ENCODE data around the gene CHL1. TPM values are rescaled to one million over a fixed set of nuclear protein-coding genes. Genes with fewer than 3 reads are reported as not detected.
A peak's percentile ranks its signal among the peaks of the same experiment; 100 is the strongest.

The CHL1 gene
- total RNA-seq, 4 donors from 2014 or later: 28.2 to 49.2 (median 35.8) TPM

DNA sequence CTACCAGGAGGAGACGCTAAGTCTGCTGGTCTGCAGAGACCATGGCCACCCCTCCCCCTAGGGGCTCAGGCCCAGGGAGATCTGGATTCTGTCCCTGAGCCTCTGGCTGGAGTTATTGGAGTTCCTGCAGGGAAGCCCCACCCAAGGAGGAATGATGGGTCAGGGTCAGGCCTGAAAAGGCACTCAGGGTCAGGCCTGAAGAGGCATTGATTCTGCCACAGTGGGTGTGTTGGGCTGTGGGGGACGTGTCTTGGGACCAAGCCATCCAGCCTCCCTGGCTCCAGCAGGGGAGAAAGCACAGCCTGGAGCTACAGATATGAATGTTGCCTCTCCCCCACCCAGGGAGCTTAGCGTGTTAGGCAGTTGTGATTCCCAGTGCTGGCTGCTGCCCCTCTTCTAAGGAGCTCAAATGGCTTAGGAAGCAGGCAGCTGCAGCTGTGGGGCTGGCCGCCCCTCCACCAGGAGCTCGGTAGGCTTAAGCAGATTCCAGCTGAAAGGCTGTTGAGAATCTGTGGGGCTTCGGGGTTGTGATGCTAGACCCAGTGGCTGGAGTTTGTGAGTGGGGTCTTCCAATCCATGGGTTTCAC, 176.7 kb downstream of the CHL1 start:
- no peaks in the 10 kb centered on the region for H3K4me1 ChIP-seq
- TF ChIP-seq POLR2A (IDR thresholded peaks at IDR 0.05): no peak
- TF ChIP-seq EP300 (IDR thresholded peaks at IDR 0.05): no peak
- TF ChIP-seq, protein P1, sequence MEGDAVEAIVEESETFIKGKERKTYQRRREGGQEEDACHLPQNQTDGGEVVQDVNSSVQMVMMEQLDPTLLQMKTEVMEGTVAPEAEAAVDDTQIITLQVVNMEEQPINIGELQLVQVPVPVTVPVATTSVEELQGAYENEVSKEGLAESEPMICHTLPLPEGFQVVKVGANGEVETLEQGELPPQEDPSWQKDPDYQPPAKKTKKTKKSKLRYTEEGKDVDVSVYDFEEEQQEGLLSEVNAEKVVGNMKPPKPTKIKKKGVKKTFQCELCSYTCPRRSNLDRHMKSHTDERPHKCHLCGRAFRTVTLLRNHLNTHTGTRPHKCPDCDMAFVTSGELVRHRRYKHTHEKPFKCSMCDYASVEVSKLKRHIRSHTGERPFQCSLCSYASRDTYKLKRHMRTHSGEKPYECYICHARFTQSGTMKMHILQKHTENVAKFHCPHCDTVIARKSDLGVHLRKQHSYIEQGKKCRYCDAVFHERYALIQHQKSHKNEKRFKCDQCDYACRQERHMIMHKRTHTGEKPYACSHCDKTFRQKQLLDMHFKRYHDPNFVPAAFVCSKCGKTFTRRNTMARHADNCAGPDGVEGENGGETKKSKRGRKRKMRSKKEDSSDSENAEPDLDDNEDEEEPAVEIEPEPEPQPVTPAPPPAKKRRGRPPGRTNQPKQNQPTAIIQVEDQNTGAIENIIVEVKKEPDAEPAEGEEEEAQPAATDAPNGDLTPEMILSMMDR (IDR thresholded peaks at IDR 0.05): no peak
- no peak for TF ChIP-seq POLR2AphosphoS5 (IDR thresholded peaks at IDR 0.05)
- ATAC-seq: no peak
- H3K9me3 ChIP-seq: peaks cover 0 to 6% (median 0%) of the 10 kb centered on the region in 3 donors
- H3K27me3 ChIP-seq: peaks cover 12% of the 10 kb centered on the region
- no peak overlapping the region for H3K27ac ChIP-seq
- no peaks in the 10 kb centered on the region for H3K36me3 ChIP-seq
- no peak overlapping the region for H3K4me3 ChIP-seq
- no CpG with 5 or more reads among the region's 6 CpGs for WGBS, 2 donors (ENCODE audit: low coverage in 1 of 2)

DNA sequence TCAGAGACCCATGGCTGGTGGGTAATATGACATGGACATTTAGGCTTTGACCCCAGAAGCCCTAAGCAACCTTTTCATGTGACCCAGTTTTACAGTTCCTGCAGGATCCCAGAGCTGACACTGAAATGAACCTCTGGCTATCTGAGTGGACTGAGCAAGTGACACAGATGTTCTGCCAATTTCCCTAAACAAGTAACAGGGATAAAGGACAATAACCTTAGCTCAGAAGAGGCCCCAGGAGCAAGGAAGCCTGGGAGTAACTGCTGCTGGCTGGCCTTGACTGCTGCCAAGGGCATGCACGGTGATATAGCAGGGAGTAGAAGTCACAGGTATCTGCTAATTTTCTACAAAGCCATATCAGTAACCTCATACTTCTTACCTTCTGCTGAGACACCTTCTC, 177.9 kb downstream of the CHL1 start:
- peaks cover 19% of the 10 kb centered on the region for H3K27me3 ChIP-seq
- no peaks in the 10 kb centered on the region for H3K4me1 ChIP-seq
- TF ChIP-seq POLR2A (IDR thresholded peaks at IDR 0.05): no peak
- no peaks in the 10 kb centered on the region for H3K36me3 ChIP-seq
- ATAC-seq: no peak
- 75% methylated on average over 1 of the region's 1 CpG; no CpG with 5 or more reads in 1 of the 2 donors for WGBS, 2 donors (ENCODE audit: low coverage in 1 of 2)
- H3K4me3 ChIP-seq: no peak overlapping the region
- no peak overlapping the region for H3K27ac ChIP-seq
- H3K9me3 ChIP-seq: no peaks in the 10 kb centered on the region

DNA sequence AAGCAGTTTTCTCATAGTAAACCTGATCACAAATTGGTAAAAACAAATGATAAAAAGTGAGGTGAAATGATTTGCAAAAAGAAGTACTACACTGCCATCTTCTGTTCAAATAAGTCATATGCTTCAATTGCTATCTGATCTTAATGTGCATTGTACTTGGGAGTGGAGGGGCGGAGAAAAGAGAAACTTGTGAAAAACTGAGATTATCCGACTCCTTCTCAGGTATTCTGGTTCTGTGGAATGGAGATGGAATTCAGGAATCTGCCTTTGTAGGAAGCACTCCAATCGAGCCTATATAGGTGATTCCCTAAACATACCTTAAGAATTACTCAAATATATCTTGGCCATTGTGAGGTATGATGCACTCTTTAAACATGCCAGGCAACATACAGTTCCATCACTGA, 180.6 kb downstream of the CHL1 start:
- Histone ChIP-seq H3K4me1 (no peaks in the 10 kb centered on the region), H3K36me3 (no peaks in the 10 kb centered on the region), H3K9me3 (no peaks in the 10 kb centered on the region), H3K27ac (no peak overlapping the region), H3K4me3 (no peak overlapping the region), H3K27me3 (peaks cover 19% of the 10 kb centered on the region)
- ATAC-seq: no peak
- no peak for TF ChIP-seq POLR2AphosphoS5 (IDR thresholded peaks at IDR 0.05)
- no peak for TF ChIP-seq EP300 (IDR thresholded peaks at IDR 0.05)
- TF ChIP-seq, protein P1 (IDR thresholded peaks at IDR 0.05): peak in 3 of 4 experiments; percentile 26 to 32 (median 31)
- WGBS, 2 donors (ENCODE audit: low coverage in 1 of 2): 7 to 22% methylated on average over 3 of the region's 3 CpGs

DNA sequence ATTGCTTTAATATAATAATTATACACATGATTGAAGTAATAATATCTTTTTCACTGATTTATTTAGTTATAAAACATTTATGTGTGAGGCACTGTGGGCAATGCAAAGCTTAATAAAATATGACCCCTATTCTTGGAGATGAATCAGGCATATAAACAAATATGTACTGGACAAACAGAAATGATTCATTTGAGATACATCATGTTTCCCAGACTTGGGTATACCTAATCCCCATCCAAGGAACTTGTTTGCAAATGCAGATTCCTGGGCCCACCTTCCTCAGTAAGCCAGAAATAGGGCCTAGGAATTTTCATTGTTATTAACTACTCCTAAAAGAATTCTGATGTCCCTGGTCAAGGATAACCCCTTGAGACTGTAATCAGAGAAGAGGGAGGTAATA, 184.2 kb downstream of the CHL1 start:
- Histone ChIP-seq H3K4me1 (no peaks in the 10 kb centered on the region), H3K9me3 (no peaks in the 10 kb centered on the region), H3K27me3 (peaks cover 10% of the 10 kb centered on the region), H3K4me3 (no peak overlapping the region), H3K27ac (no peak overlapping the region), H3K36me3 (no peaks in the 10 kb centered on the region)
- ATAC-seq: no peak
- TF ChIP-seq POLR2AphosphoS5 (IDR thresholded peaks at IDR 0.05) (no peak), EP300 (IDR thresholded peaks at IDR 0.05) (no peak), POLR2A (IDR thresholded peaks at IDR 0.05) (no peak)
- TF ChIP-seq, protein P1 (IDR thresholded peaks at IDR 0.05): no peak

DNA sequence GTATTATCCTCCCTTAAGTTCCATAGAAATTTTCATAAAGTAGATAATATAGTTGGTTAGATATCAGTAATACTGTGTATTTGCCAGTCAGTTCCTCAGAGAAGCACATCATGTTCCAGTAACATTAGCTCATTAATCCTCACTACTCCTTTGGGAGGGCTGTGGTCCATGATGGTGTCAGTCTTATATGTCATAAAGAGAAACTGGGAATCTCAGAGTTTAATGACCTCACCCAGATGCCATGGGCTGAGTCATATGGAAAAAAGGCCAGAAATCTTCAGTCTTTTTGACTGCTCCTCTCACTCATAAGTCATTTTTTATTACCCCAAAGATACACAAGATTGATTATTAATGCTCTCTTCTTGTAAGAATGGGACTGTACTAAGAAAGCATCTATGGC, 188.6 kb downstream of the CHL1 start:
- H3K4me1 ChIP-seq: no peaks in the 10 kb centered on the region
- TF ChIP-seq POLR2A (IDR thresholded peaks at IDR 0.05) (no peak), POLR2AphosphoS5 (IDR thresholded peaks at IDR 0.05) (no peak), EP300 (IDR thresholded peaks at IDR 0.05) (no peak)
- TF ChIP-seq, protein P1 (IDR thresholded peaks at IDR 0.05): no peak
- H3K4me3 ChIP-seq: no peak overlapping the region
- ATAC-seq: no peak
- H3K9me3 ChIP-seq: no peaks in the 10 kb centered on the region
- H3K36me3 ChIP-seq: no peaks in the 10 kb centered on the region
- H3K27me3 ChIP-seq: no peaks in the 10 kb centered on the region
- no peak overlapping the region for H3K27ac ChIP-seq

All from gastroesophageal sphincter (tissue), 4 donors.